BLaER1 treated with 17β-estradiol and CSF1 and Interleukin-3, amounts not matched to agents 10 nM and 100 nM (cell line): Measurements from ENCODE around the gene ANKRD53.

Source experiments
- H3K27ac ChIP-seq, 11 experiments: shearing (Covaris generic); formaldehyde crosslinking; 2 replicates each; pipeline ENCODE4 v1.8.1; 2022
- H3K27me3 ChIP-seq, 11 experiments: shearing (Covaris generic); formaldehyde crosslinking; 2 replicates each; pipeline ENCODE4 v1.8.1; 2022
- H3K36me3 ChIP-seq, 11 experiments: shearing (Covaris generic); formaldehyde crosslinking; 2 replicates each; pipeline ENCODE4 v1.8.1; 2022
- H3K4me1 ChIP-seq, 10 experiments: shearing (Covaris generic); formaldehyde crosslinking; 2 replicates each; pipeline ENCODE4 v1.8.1; 2022
- H3K4me2 ChIP-seq, 11 experiments: shearing (Covaris generic); formaldehyde crosslinking; 2 replicates each; pipeline ENCODE4 v1.8.1; 2022
- H3K4me3 ChIP-seq, 10 experiments: shearing (Covaris generic); formaldehyde crosslinking; 2 replicates each; pipeline ENCODE4 v1.8.1; 2022
- H3K9ac ChIP-seq, 11 experiments: shearing (Covaris generic); formaldehyde crosslinking; 2 replicates each; pipeline ENCODE4 v1.8.1; 2022
- H3K9me3 ChIP-seq, 11 experiments: shearing (Covaris generic); formaldehyde crosslinking; replicated peaks in 1 of 11; 2 replicates each; pipeline ENCODE4 v1.8.1; 2022
- H4K20me1 ChIP-seq, 11 experiments: shearing (Covaris generic); formaldehyde crosslinking; 2 replicates each; pipeline ENCODE4 v1.8.1; 2022
- Cebpa-rat ChIP-seq, 11 experiments: shearing (Covaris generic); IDR thresholded peaks; 2 replicates each; pipeline ENCODE4 v1.8.1; 2022

The ANKRD53 gene

DNA sequence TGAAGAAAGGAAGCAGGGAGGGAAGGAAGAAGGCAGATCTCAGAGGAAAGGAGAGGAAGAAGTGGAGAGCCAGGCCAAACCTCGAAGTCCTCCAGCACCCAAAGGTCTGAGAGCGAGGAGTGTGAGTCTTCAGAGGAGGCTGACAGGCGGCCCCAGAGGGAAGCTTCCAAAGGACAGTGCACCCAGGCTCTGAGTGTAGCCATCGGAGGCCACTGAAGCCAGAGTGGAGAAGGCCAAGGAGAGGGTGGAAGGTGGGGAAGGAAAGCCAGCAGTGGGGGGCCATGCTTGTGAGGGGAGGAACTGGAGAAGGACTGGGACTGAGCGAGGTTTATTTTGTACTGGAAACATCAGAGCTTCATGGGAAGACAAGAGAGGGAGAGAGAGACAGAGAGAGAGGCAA is 36.7 kb upstream of the ANKRD53 start:
- no peak for TF ChIP-seq Cebpa-rat (IDR thresholded peaks at IDR 0.05)
- H3K4me2 ChIP-seq: no peak overlapping the region
- peaks cover 5 to 29% (median 13%) of the 10 kb centered on the region in 10 experiments; a peak in 17 of 20 replicates for H3K4me1 ChIP-seq
- no peaks in the 10 kb centered on the region for H3K27me3 ChIP-seq
- no peak overlapping the region for H3K27ac ChIP-seq
- H3K9ac ChIP-seq: no peak overlapping the region
- H3K9me3 ChIP-seq: no peaks in the 10 kb centered on the region
- H4K20me1 ChIP-seq: peaks cover 0 to 11% (median 0%) of the 10 kb centered on the region in 11 experiments; a peak in 2 of 22 replicates
- peaks cover 0 to 5% (median 0%) of the 10 kb centered on the region in 11 experiments; a peak in 3 of 22 replicates for H3K36me3 ChIP-seq
- H3K4me3 ChIP-seq: no peak overlapping the region

DNA sequence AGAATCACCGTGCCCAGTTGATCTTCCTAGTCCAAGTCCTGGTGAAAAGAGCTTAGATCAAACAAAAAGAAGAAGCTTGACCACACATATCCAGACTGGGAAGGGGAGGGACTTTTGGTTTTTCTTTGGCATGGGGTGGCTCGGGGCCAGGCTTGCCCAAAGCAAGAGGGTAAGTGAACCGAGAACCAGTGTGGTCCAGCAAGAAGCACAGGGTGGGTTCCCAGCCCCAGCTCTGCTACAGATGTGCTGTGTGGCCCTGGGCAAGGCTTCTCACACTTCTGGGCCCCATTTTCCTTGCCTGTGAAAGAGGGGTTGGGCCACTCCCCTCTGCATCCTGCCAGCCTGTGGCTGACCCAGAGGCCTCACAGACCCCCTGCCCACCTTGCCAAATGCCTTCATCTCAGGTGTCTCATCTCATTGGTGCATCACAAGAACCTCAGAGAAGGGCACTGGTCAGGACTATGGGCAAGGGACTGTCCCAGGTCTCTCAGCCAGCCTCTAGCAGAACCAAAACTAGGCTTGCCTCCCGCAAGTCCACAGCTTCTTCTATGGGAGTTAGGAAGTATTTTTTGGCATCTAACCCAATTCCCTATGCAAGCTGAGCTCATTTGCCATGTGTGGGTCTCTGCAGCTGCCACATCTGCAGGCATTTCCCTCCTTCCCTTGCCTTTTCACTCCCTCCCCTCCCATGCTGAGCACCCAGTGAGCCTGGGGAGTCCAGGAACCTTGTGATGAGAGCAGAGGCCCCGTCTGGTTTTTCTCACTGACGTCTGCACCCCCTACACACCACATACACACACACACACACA is 35.8 kb upstream of the ANKRD53 start:
- Histone ChIP-seq H4K20me1 (peaks cover 0 to 11% (median 0%) of the 10 kb centered on the region in 11 experiments; a peak in 2 of 22 replicates), H3K4me3 (no peak overlapping the region), H3K4me2 (no peak overlapping the region), H3K36me3 (peaks cover 0 to 5% (median 0%) of the 10 kb centered on the region in 11 experiments; a peak in 3 of 22 replicates), H3K27ac (no peak overlapping the region), H3K9me3 (no peaks in the 10 kb centered on the region), H3K4me1 (peaks cover 12 to 29% (median 19%) of the 10 kb centered on the region in 10 experiments), H3K27me3 (no peaks in the 10 kb centered on the region), H3K9ac (no peak overlapping the region)
- no peak for TF ChIP-seq Cebpa-rat (IDR thresholded peaks at IDR 0.05)

DNA sequence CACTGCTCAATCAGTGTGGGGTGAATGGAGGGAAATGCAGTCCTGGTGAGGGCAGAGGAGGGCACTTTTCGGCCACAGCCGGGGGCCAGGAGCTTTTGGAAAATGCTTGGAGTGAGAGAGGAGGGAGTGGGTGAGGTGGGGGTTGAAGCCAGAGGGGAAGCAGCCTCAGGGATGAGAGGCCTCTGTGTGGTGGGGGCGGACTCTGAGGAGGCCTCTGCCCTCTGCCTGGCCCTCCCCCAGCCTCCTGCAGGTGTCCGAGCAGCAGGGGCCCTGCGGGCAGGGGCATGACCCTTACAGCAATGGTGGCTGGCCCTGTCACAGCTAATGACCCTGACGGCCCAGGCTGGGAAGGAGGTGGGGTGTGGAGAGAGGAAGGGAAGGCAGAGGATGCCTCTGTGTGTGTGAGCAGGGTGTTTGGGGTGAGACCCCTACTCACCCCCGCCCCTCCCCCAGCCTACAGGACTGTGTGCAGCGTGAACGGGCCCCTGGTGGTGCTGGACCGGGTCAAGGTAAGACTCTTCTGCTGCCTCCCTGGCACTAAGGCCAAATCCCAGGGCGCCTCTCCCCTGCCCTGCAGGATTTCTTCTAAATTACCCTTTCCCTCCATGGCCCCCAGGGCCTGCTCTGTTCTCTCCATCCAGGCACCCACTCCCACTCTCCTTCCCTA is 35.1 kb upstream of the ANKRD53 start:
- no peaks in the 10 kb centered on the region for H3K9me3 ChIP-seq
- H3K27me3 ChIP-seq: no peaks in the 10 kb centered on the region
- H4K20me1 ChIP-seq: peaks cover 0 to 11% (median 0%) of the 10 kb centered on the region in 11 experiments; a peak in 2 of 22 replicates
- H3K36me3 ChIP-seq: peaks cover 0 to 5% (median 0%) of the 10 kb centered on the region in 11 experiments; a peak in 3 of 22 replicates
- H3K9ac ChIP-seq: 0 out of 22 replicates have a peak overlapping the region, but pooled peaks of 1 of the 11 experiments have one; percentile 3
- H3K27ac ChIP-seq: no peak overlapping the region
- peaks cover 19 to 35% (median 27%) of the 10 kb centered on the region in 10 experiments for H3K4me1 ChIP-seq
- H3K4me2 ChIP-seq: no peak overlapping the region
- TF ChIP-seq Cebpa-rat (IDR thresholded peaks at IDR 0.05): no peak
- no peak overlapping the region for H3K4me3 ChIP-seq

- peaks cover 19 to 40% (median 27%) of the 10 kb centered on the region in 10 experiments for H3K4me1 ChIP-seq
- no peak overlapping the region for H3K9ac ChIP-seq
- no peak overlapping the region for H3K4me2 ChIP-seq
- no peak overlapping the region for H3K4me3 ChIP-seq
- H3K9me3 ChIP-seq: no peaks in the 10 kb centered on the region
- TF ChIP-seq Cebpa-rat (IDR thresholded peaks at IDR 0.05): no peak
- H3K27ac ChIP-seq: no peak overlapping the region
- peaks cover 0 to 5% (median 0%) of the 10 kb centered on the region in 11 experiments; a peak in 3 of 22 replicates for H3K36me3 ChIP-seq
- no peaks in the 10 kb centered on the region for H3K27me3 ChIP-seq
- peaks cover 0 to 11% (median 0%) of the 10 kb centered on the region in 11 experiments; a peak in 2 of 22 replicates for H4K20me1 ChIP-seq
Observed at GRCh38 chr2:70944111-70944690, 34.2 kb upstream of the ANKRD53 start.

- Histone ChIP-seq H3K9ac (peak overlapping the region in 9 of 11 experiments; percentile 38 to 79 (median 64); a peak in 15 of 22 replicates), H3K27me3 (no peaks in the 10 kb centered on the region), H3K4me2 (peak overlapping the region; percentile 72 to 95 (median 86)), H3K27ac (peak overlapping the region in 7 of 11 experiments; percentile 29 to 68 (median 49); a peak in 11 of 22 replicates), H3K4me1 (peaks cover 19 to 40% (median 27%) of the 10 kb centered on the region in 10 experiments), H4K20me1 (peaks cover 0 to 11% (median 0%) of the 10 kb centered on the region in 11 experiments; a peak in 2 of 22 replicates), H3K9me3 (no peaks in the 10 kb centered on the region), H3K36me3 (0 out of 22 replicates have a peak, but pooled peaks cover 0 to 3% (median 0%) of the 10 kb centered on the region in 11 experiments), H3K4me3 (peak overlapping the region in 8 of 10 experiments; percentile 50 to 65 (median 53); a peak in 16 of 20 replicates)
- TF ChIP-seq Cebpa-rat (IDR thresholded peaks at IDR 0.05): no peak
Observed at GRCh38 chr2:70946832-70947442, 31.5 kb upstream of the ANKRD53 start.

GRCh38 chr2:70947556-70948184 is 30.8 kb upstream of the ANKRD53 start:
- peaks cover 0 to 11% (median 0%) of the 10 kb centered on the region in 11 experiments; a peak in 2 of 22 replicates for H4K20me1 ChIP-seq
- no peaks in the 10 kb centered on the region for H3K27me3 ChIP-seq
- peak overlapping the region; percentile 72 to 95 (median 86) for H3K4me2 ChIP-seq
- TF ChIP-seq Cebpa-rat (IDR thresholded peaks at IDR 0.05): no peak
- peak overlapping the region in 9 of 11 experiments; percentile 29 to 68 (median 46); a peak in 17 of 22 replicates for H3K27ac ChIP-seq
- H3K4me1 ChIP-seq: peaks cover 19 to 40% (median 27%) of the 10 kb centered on the region in 10 experiments
- no peaks in the 10 kb centered on the region for H3K9me3 ChIP-seq
- peak overlapping the region in 9 of 10 experiments; percentile 25 to 65 (median 53); a peak in 17 of 20 replicates for H3K4me3 ChIP-seq
- no peaks in the 10 kb centered on the region for H3K36me3 ChIP-seq
- H3K9ac ChIP-seq: peak overlapping the region in 9 of 11 experiments; percentile 38 to 79 (median 64); a peak in 18 of 22 replicates

DNA sequence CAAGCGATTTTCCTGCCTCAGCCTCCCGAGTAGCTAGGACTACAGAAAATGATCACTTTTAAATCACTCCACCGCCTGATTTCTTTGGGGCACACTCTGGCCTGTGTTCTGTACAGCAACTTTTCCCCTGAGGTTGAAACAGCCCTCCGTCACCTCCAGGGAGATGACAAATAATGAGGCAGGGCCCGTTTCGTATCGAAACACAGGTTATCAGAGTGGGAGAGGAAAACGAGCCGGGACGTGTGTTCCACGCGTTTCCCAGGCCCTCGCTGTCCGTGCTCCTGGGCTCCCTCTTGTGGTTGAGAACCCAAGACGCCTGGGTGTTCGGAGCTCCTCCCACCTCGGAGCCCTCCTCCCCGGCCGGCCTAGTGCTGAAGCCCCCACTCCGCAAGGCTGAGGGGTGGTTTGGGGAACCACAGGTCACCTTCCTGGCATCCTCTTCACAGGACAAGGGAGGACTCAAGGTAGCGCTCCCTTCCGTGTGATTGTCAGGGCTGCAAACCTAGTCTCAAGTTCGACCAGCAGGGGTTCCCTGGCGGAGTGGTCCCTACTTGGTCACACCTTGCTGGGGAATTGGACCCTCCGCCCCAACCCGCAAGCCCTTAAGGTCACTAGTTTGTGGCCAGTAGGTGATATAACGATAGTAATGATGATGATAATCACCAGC is 30.0 kb upstream of the ANKRD53 start:
- Histone ChIP-seq H3K27me3 (no peaks in the 10 kb centered on the region), H4K20me1 (peaks cover 0 to 8% (median 0%) of the 10 kb centered on the region in 11 experiments; a peak in 1 of 22 replicates), H3K4me2 (peak overlapping the region; percentile 72 to 95 (median 86)), H3K4me1 (peaks cover 19 to 40% (median 27%) of the 10 kb centered on the region in 10 experiments), H3K9ac (peak overlapping the region in 10 of 11 experiments; percentile 38 to 79 (median 62); a peak in 19 of 22 replicates), H3K27ac (peak overlapping the region in 9 of 11 experiments; percentile 9 to 68 (median 46); a peak in 17 of 22 replicates), H3K9me3 (no peaks in the 10 kb centered on the region), H3K36me3 (no peaks in the 10 kb centered on the region), H3K4me3 (peak overlapping the region; percentile 25 to 65 (median 53); a peak in 18 of 20 replicates)
- no peak for TF ChIP-seq Cebpa-rat (IDR thresholded peaks at IDR 0.05)
